SK-MEL-5 (cell line): ENCODE data around the gene TP73. TPM values are rescaled to one million over a fixed set of nuclear protein-coding genes. Genes with fewer than 3 reads are reported as not detected.

ENCODE experiments used
- DNase-seq: peaks from one replicate; pipeline ENCODE4 v3.0.0-alpha.2; 2016; ENCODE audit warnings: low read depth, low spot score
- in situ Hi-C: cut with HindIII; loops from 2 replicates; pipeline ENCODE4 v1.10.0; 2016; ENCODE audit warnings: low sequenced_read_pairs, high pct_unique_total_duplicates, low pct_unique_long_range_greater_than_20kb
- total RNA-seq: library from RNA; depleted of rRNA; stranded (reverse); fragments of >200 nt; shearing (Covaris generic); gene quantifications from 2 replicates; pipeline ENCODE4 v1.2.3, GENCODE V29; 2014

The TP73 gene
- total RNA-seq, 1 experiment from 2014 or later: 0.32 TPM

DNA sequence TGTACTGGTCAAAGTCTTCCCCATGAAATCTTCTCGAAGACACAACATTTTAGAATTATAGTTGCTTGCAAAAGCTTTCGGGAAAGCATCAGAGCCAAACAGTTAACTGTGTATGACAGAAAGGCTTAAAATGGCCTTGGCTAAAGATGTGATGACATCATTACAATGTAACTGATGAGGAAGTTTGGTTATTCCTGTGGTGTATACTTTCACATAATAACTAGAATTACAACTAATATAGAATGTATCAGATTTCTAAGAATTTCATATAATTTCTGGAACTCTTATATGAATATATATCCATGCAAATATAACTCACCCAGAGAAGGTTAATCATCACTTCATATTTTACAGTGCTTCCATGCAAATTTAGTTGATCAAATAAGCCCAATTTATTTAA, 8.4 kb downstream of the TP73 start:
- no peak for DNase-seq

DNA sequence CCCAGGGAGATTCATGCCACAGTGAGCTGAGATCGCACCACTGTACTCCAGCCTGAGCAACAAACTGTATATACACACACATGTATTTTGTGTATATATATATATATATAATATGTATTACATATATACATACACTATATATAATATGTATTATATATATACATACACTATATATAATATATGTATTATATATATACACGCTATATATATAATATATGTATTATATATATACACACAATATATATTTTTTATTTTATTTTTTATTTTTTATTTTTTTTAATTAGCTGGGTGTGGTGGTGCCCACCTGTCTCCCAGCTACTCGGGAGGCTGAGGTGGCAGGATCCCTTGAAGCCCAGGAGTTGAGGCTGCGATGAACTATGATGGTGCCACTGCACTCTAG, 9.3 kb downstream of the TP73 start:
- in situ Hi-C loops: no loop called here

More for the DNA sequence above, 8.4 kb downstream of the TP73 start:
- in situ Hi-C loops: no loop called here

DNA sequence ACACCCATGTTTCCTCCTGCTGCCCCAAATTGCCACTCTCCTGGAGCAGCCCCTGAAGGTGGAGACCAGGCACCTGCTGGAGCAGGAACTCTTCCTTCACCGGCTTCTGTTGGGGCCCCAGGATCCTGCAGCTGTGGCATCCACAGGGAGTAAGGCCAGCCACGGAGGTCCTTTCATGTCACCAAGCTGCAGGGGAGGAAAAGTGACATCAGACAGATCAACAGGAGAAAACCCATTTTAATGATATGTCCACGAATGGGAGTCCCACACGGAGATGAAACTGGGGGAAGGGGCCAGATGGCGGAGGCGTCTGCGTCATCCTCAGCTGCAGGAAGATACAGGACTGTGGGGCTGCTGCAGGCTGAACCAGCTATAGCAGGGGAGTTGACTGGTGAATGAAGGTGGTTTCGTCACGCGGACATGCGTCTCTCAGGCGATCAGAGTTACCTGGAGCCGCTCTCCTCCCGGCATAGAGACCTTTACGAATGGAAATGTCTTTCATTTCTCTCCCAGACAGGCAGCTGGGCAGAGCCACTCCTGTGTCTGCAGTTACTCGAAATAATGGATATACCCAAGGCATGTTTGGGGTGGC, 9.9 kb downstream of the TP73 start:
- no peak for DNase-seq
- in situ Hi-C loops: no loop called here

More for the DNA sequence above, 9.3 kb downstream of the TP73 start:
- no peak for DNase-seq

- in situ Hi-C loops: no loop called here
- no peak for DNase-seq
Measured at GRCh38 chr1:3663999-3664699, 11.8 kb downstream of the TP73 start.

- in situ Hi-C loops: no loop called here
Measured at GRCh38 chr1:3664700-3665375, 12.5 kb downstream of the TP73 start.

DNA sequence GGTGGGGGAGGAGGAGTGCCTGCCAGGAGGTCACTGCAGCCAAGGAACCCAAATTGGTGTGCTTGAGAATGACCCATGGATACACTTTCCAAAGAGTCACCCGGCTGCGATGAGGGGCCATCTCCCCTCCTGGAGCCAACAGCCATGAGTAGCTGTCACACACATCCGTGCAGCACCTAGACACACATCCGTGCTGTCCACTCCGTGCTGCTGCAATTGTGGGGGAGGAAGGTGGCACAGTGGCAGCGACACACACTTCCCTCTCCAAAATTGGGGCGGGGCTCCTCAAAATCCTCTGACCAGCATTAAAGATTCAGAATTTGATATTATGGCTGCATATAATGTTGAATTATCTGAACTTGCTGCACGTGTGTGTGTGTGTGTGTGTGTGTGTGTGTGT, 15.8 kb downstream of the TP73 start:
- no peak for DNase-seq
- in situ Hi-C loops: no loop called here

More at GRCh38 chr1:3664700-3665375, 12.5 kb downstream of the TP73 start:
- no peak for DNase-seq

GRCh38 chr1:3668585-3669300, 16.4 kb downstream of the TP73 start:
- in situ Hi-C loops: no loop called here
- no peak for DNase-seq

- DNase-seq: no peak
- in situ Hi-C loops: no loop called here
Measured at GRCh38 chr1:3669421-3669821, 17.1 kb downstream of the TP73 start.

DNA sequence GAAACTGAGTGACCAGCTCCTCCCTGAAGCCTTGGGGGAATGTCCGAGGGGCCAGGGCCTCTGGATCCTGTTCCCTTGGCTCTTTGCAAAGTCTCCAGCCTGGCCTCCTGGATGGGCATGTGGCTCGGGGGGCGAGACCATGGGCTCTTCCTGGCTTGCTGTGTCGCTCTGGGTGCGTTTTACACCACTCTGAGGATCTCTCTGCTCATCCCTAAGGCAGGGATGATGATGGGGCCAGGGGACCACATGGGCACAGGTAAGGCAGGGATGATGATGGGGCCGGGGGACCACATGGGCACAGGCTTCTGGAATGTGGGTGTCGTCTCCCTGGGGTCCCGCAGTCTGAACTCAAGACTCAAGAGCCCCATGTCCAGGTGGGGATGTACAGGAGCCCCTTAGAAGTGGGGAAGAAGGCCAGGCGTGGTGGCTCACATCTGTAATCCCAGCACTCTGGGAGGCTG, 17.7 kb downstream of the TP73 start:
- DNase-seq: no peak
- in situ Hi-C loops: no loop called here

DNA sequence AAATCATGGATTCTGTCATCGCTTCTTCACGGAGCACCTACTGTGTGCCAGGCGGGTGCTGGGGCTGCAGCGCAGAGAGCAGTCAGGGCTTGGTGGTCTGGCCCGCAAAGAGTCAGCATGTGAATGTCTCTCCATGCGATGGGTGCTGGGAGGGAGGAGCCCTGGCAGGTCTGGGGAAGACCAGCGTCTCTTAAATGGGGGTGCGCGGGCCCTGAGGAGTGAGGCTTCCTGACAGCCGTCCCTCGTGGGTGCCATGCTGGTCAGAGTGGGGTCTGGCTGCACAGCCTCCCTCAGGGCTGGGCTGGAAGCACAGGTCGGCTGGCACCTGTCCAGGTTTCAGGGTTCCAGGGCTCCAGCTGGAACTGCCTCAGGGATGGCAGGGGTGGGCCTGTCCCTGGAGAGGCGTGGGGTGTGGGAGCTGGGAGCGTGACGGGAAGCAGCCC, 18.5 kb downstream of the TP73 start:
- no peak for DNase-seq
- in situ Hi-C loops: no loop called here

GRCh38 chr1:3671371-3672180, 19.3 kb downstream of the TP73 start:
- in situ Hi-C loops: no loop called here
- peak; percentile 11 for DNase-seq

DNA sequence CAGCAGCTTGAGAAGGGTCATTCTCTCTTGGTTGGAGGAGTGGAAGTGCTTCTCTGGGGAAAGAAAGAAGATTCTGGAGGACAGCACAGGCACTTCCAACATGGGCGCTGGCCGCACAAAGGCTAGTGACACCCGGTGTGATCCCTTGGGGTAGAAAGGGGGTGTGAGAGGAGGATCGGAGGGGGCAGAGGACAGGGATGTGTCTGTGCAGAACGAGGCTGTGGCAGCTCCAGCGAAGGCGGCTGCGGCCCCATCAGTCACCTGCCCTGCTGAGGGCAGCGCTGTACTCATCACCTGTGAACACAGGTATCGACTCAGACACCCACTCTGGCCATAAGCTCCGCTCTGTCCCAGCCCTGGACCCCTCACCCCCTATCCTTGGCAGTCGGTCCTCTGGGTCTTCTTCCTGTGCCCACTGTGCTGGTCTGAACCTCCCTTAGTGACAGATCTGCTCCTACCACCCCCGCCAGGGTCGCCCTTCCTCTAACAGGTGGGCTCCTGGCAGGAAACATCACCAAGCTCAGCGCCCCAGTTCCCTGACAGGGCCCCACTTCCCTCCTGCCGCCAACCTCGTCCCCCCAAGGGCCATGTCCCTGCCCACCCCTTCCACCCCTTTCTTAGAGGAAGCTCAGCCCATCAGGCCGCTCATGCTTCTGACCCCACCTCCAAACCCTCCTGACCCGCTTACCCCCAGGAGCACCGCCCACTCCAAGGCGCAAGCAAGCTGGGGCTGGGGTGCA, 20.1 kb downstream of the TP73 start:
- in situ Hi-C loops: no loop called here

GRCh38 chr1:3672971-3673361, 20.6 kb downstream of the TP73 start:
- in situ Hi-C loops: no loop called here
- DNase-seq: no peak

More for the DNA sequence above, 20.1 kb downstream of the TP73 start:
- DNase-seq: no peak

- in situ Hi-C loops: no loop called here
- no peak for DNase-seq
Measured at GRCh38 chr1:3673381-3674099, 21.2 kb downstream of the TP73 start.

DNA sequence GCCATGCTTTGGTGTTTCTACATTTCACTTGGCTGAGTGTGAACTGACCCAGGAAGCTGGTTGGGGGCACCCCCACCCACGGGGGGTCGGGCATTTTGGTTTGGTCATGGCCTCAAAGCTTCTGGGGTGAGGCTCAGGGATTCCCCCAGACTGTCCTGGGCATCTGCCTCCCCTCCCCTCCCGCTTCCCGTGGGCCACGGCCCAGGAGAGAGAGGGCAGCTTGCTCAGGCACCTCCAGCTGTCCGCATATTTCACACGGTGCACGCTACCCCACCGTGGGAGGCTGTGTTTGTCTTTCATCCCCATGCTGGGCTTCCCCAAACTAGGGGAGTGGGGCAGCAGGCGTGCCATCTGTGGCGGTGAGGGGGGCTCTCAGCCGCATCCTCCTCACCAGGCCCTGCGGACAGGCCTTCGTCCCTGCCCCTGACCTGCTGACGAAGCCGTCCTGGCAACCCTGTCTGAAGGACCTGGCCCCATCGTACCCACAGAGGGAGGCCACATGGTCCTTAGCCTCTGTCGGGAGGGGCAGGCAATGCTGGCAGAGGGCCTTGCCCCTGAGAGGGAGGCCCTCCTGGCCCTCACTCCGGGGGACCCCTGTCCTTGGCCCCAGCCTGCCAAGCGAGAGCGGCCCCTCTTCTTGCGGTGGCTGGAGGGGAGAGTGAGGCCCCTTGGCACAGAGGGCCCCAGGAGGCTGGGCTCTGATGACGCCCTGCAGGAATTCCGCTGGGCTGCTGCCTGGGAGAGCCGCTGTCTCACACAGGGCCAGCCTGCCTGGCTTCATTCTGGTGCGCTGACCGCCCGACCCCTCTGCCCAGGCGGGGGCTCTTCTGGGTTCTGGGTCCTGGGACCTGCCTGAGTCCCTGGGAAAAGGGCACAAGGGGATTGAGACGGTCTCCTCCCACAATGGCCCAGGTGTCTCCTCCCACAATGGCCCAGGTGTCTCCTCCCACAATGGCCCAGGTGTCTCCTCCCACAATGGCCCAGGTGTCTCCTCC, 22.1 kb downstream of the TP73 start:
- in situ Hi-C loops: no loop called here

More for the DNA sequence above, 22.1 kb downstream of the TP73 start:
- DNase-seq: no peak
